ENCODE measurements around the gene MFSD6L.
A peak's percentile ranks its signal among the peaks of the same experiment; 100 is the strongest.

The MFSD6L gene

DNA sequence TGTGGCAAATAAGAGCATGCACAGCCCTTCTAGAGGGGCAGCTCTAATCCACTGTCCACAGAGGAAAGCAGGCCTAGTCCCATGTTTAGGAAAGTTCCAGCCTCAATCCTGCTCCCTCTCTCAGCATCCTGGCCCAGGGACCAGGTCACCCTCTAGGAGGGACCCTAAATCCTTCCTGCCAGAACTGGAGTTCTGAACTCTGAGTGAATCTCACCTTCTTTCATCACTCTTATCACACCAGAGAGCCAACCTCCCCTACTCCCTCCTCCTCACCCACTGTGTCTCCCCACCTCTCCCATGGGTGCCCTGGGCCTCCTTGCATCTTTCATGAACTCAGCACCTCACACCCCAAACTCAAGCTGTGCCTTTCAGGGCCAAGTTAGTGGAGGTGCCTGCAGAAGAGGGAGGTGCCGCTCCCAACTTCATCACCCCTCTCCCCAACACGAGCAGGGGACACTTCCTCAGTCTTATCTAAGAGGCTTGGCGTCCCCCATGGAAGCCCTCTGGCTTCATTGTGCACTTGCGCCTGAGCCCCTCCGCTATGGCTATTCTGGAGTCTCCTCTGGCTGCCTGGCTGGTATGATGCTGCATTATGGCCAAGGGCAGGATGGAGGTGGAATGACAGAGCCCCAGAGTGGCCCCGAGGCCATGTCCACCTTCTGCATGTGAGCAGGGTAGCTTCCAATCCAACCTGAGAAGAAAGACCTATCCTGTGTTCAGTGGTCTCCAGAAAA, 36.6 kb upstream of the MFSD6L start:
- Histone ChIP-seq H3K27me3 (ENCODE audit: insufficient read depth, low read depth, severe bottlenecking) (no peaks in the 10 kb centered on the region), H3K9me3 (ENCODE audit: severe bottlenecking) (no peaks in the 10 kb centered on the region), H3K27ac (no peak overlapping the region), H3K36me3 (no peaks in the 10 kb centered on the region), H3K4me3 (ENCODE audit: low read depth, low read length) (no peak overlapping the region)
- TF ChIP-seq, protein P1, sequence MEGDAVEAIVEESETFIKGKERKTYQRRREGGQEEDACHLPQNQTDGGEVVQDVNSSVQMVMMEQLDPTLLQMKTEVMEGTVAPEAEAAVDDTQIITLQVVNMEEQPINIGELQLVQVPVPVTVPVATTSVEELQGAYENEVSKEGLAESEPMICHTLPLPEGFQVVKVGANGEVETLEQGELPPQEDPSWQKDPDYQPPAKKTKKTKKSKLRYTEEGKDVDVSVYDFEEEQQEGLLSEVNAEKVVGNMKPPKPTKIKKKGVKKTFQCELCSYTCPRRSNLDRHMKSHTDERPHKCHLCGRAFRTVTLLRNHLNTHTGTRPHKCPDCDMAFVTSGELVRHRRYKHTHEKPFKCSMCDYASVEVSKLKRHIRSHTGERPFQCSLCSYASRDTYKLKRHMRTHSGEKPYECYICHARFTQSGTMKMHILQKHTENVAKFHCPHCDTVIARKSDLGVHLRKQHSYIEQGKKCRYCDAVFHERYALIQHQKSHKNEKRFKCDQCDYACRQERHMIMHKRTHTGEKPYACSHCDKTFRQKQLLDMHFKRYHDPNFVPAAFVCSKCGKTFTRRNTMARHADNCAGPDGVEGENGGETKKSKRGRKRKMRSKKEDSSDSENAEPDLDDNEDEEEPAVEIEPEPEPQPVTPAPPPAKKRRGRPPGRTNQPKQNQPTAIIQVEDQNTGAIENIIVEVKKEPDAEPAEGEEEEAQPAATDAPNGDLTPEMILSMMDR (IDR thresholded peaks at IDR 0.05; ENCODE audit: low read depth, low read length) = no peak
- DNase-seq = no peak

DNA sequence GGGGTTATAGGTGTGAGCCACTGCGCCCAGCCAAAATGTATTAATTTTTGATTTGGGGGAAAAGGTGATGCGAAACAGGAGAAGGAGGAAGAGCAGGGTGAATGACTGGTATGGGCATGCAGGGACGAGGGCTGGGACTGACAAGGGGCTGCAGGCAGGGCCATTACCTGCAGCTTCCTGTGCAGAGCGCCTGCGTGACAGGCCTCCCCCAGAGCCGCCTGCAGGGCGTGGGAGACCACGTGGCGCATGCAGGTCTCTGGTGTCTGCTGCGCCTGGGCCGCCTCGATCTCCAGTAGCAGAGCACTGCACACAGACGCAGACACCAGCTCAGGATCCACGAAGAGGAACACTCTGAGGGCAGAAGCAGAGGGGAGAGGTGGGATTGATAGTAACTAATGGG, 35.9 kb upstream of the MFSD6L start:
- H3K4me3 ChIP-seq (ENCODE audit: low read depth, low read length) = no peak overlapping the region
- no peaks in the 10 kb centered on the region for H3K36me3 ChIP-seq
- no peaks in the 10 kb centered on the region for H3K27me3 ChIP-seq (ENCODE audit: insufficient read depth, low read depth, severe bottlenecking)
- no peak for DNase-seq
- TF ChIP-seq, protein P1 (IDR thresholded peaks at IDR 0.05; ENCODE audit: low read depth, low read length) = no peak
- H3K27ac ChIP-seq = no peak overlapping the region
- no peaks in the 10 kb centered on the region for H3K9me3 ChIP-seq (ENCODE audit: severe bottlenecking)

DNA sequence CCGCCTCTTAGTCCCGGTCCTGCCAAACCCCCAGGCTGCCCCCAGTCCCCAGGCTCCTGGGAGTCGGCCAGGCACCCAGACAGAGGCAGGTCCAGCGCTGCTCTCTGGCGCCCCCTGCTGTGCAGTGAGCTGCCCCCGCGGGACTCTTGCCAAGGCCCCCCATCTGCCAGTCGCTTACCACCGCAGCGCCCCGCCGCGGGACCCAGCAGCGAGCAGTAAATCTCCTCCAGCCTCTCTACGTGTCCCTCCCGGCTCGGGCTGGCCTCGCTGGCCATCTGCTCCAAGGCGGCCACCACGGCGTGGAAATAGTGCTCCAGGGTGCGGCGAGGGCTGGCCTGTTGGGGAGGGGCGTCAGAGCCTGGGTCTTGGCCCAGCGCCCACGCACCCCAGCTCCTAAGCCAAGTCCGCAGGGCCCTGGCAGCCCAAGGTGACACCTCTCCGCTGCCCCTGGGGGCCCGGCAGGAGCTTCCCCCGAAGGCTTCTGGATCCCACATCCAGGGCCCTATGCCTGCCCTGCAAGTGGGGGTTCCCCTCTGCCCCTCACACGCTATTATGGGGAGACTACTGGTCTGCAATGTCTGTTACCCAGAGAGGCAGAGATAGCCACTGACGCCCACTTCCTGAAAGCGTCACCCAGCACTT, 33.7 kb upstream of the MFSD6L start:
- DNase-seq = peak; percentile 94

DNA sequence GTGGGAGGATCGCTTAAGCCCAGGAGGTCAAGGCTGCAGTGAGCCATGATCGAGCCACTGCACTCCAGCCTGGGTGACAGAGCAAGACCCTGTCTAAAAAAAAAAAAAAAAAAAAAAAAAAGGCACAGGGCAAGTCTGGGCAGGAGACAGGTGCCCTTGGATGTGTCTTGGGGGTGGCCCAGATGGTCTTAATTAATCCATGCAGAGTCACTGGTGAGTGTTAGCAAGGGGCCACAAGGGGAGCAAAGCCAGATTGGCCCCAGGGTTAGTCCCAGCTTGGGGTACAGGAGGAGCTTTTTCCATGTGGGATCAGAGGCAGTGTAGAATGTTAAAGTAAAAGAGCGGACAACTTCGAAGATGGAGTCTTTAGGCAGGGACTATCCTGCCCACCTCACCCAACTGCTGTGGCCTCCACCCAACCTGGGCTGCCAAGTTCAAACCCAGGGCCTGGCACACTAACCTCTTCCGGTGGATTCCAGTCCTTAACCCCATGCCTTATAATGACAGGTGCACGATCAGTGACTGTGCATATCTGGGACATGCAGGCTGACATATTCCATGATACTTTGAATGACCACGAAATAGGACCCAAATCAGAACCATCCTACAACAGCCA, 32.2 kb upstream of the MFSD6L start:
- Histone ChIP-seq H3K4me3 (ENCODE audit: low read depth, low read length) (no peak overlapping the region), H3K27ac (peak overlapping the region; percentile 55), H3K36me3 (no peaks in the 10 kb centered on the region), H3K27me3 (ENCODE audit: insufficient read depth, low read depth, severe bottlenecking) (no peaks in the 10 kb centered on the region), H3K9me3 (ENCODE audit: severe bottlenecking) (no peaks in the 10 kb centered on the region)
- peak; percentile 55 for DNase-seq
- TF ChIP-seq, protein P1 (IDR thresholded peaks at IDR 0.05; ENCODE audit: low read depth, low read length) = no peak

More for the DNA sequence above, 33.7 kb upstream of the MFSD6L start:
- H3K4me3 ChIP-seq (ENCODE audit: low read depth, low read length) = no peak overlapping the region
- H3K9me3 ChIP-seq (ENCODE audit: severe bottlenecking) = no peaks in the 10 kb centered on the region
- H3K36me3 ChIP-seq = no peaks in the 10 kb centered on the region
- TF ChIP-seq, protein P1 (IDR thresholded peaks at IDR 0.05; ENCODE audit: low read depth, low read length) = peak; percentile 90
- no peaks in the 10 kb centered on the region for H3K27me3 ChIP-seq (ENCODE audit: insufficient read depth, low read depth, severe bottlenecking)
- H3K27ac ChIP-seq = peak overlapping the region; percentile 69

DNA sequence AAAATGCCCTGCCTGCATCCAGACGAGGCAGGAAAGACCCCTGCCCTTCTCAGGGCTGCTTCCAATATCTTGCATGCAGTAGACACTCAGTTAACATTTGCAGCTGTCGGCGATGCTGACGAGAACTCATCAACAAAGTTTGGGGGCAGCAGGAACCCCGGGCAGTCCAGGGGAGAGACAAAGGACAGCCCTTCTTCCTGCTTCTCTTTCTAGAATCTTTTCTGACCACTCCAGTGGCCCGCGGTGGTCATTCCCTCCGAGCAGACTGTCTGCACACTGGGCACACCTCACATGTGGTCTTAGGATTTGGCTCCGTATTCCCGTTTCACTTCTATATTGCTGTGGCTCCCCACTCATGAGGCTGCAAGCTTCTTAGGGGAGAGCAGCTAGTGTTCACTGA, 31.0 kb upstream of the MFSD6L start:
- no peak overlapping the region for H3K4me3 ChIP-seq (ENCODE audit: low read depth, low read length)
- no peaks in the 10 kb centered on the region for H3K36me3 ChIP-seq
- no peaks in the 10 kb centered on the region for H3K9me3 ChIP-seq (ENCODE audit: severe bottlenecking)
- no peaks in the 10 kb centered on the region for H3K27me3 ChIP-seq (ENCODE audit: insufficient read depth, low read depth, severe bottlenecking)
- H3K27ac ChIP-seq = no peak overlapping the region
- TF ChIP-seq, protein P1 (IDR thresholded peaks at IDR 0.05; ENCODE audit: low read depth, low read length) = no peak
- DNase-seq = no peak
